HG02870 (cell line): ENCODE measurements around the gene SLC6A17.

ENCODE experiments used
- ATAC-seq: cut with Tn5 transposase; IDR thresholded peaks from one replicate; pipeline ENCODE4 v1.9.1; 2021; ENCODE audit warnings: mild to moderate bottlenecking, moderate library complexity; ENCODE audit not compliant: unreplicated experiment

SLC6A17 gene

DNA sequence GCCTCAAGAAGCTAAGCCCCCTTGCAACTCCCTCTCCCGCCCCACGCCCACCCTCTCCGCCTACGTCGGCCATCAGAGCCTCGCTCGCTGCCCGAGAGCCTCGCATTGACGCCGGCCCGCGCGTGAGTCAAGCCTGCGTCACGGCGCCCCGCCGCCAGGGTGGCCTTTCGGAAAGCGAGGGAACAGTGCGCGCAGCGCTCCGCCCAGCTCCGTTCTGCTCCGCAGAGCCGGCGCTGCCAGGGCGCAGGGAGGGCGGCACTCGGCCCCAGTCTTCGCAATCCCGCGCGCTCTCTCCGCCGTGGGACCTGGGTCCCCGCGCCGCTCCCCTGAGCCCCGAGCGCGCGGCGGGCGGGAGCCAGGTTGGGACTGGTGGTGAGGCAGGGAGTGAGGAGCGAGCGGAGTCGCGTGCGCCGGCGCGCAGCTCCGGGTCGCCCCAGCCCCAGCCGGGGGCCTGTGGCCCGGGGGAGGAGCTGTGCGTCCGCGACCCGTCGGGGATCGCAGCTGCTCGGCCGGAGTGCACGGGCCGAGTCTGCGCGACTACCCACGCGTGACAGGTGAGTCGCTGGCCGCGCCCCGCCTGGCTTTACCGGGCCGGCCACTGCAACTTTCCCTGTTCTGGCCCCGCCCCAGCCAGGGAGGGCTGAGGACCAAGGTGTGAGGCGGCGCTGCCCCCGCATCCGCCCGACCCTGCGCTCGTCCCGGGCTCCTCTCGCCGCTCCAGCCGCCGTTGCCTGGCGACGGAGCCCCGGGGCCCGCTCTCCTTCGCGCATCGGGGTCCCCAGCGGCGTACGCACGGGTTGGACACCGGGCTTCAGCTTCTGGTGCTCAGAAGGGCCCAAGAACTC lies at the start of gene SLC6A17:
Gene SLC6A17, plus strand, starts transcription at position 165 of the 845 bp plus-strand sequence. CDS start 16,436 bp downstream, outside the sequence.
- no peak for ATAC-seq

DNA sequence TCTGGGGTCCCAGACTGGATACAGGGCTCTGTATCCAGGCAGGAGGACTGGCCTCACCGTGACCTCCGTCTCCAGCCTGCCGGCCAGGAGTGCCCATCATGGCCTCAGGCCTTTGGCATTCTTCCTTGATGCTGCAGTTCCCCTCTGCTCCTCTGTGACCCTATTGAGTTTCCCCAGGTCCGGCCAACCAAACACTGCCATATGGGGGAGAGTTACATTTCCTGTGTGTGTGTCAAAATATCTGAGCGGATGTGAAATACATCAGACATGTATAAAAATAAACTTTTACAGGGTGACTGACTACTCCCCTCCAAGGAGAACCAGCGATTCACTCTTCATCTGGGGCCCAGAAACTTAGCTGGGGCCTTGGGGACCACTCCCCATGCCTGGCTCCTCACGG lies 48.2 kb upstream of the SLC6A17 start:
- ATAC-seq: no peak

DNA sequence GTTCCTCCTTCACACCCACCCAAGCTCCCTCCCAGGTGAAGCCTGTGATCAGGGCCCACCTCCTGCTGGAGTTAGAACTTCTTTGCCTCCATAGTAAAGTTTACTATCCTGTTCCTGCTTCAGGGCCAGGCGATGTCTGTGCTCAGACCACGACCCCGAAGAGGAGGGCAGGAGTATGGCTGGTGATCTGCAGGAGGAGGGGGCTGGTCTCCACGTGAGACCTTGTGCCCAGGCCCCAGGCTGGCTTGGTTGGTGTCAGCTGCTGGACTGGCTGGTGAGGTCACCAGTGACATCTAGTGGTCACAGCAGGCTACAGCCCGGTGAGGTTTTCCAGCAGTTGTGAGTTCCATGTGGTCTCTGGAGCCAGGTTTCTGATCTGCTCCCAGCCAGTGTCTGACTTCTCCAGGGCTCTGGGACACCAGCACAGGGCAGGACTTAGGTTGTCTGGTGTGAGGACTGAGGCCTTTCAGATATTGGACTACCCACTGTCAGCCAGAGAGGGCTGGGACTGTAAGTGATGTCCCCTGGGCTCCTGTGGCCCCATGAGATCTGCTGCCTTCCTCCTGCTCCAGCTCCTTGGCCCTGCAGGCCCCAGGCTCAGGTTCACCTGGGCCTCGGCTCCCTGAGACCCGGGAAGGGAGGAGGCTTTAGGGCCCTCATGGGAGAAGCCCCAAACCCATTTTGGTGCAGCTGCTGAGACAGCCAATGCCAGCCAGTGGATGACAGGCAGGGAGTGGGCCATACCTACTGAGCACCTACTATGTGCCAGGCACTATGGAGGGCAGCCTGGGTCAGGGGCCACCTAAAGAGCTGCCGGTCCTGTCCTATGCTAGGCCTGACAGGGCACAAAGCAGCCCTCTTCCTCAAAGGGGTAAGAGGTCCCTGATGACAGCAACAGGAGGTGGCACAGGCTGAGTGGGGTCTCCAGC lies 44.0 kb upstream of the SLC6A17 start:
- peak; percentile 57 for ATAC-seq

DNA sequence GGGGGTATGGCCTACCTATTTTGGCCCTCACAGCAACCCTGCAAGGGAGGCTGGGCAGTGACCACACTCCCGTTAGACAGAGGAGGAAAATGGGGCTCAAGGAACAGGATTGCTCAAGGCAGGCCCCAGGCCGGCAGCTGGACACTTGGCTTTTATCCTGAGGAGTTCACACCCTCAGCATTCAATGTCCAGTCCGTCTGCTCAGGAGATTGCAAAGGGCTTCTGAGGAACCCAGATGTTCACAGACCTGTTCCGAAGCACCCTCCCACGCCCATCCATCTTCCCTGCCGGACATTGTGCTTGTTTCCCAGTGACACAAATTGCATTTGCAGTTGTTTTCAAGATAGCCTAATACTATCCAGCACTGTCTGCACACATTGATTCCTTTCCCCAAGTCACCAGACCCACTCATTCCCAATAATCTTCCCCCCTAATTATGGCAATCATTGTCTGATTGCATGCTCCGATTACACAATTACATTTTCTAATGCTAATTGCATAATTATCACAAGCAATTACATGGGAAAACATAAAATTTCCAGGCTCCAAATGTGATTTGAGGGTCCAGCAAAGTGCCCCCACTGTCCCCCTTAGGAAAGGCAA lies 42.3 kb upstream of the SLC6A17 start:
- no peak for ATAC-seq

DNA sequence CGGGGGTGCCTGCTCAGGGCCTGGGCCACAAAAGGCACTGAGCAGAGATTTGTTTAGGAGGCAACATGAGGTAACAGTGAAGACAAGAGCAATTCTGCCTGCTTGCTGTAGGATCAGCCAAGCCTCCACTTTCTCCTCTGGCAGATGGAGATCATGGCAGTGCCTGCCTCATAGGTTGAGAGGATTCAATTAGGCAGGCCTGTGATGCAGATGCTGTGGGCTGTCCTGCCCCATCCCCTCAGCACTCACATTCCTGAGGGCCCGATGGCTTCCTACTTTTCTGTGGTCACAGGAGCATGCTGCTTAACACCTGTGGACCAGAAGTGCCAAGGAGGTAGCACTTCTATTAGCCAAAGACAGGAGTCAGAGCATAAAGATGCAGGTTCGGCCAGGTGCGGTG lies 39.2 kb upstream of the SLC6A17 start:
- no peak for ATAC-seq

DNA sequence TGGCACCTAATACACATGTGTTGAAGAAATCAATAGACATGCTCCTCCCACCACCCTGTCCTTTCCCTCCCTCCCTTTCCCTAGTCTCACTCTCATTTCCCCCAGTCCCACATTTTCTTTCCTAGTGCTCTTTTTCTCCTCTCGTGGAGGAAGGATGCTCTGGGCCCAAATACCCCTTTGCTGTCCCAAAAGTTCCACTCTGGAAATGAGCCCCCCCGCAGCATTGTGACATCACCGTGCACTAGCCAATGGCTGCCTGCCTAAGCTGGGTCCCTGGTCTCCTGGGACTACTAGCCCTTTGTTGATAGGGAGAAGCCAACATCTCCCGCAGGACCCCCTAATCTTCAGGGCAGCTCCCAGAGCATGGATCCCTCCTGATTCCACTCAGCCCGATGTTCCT lies 38.2 kb upstream of the SLC6A17 start, which contains the start of gene UBL4B:
Gene UBL4B, plus strand, starts transcription at position 301 of the 400 bp plus-strand sequence. Its CDS starts 92 bp downstream, at position 393.
- ATAC-seq: no peak

DNA sequence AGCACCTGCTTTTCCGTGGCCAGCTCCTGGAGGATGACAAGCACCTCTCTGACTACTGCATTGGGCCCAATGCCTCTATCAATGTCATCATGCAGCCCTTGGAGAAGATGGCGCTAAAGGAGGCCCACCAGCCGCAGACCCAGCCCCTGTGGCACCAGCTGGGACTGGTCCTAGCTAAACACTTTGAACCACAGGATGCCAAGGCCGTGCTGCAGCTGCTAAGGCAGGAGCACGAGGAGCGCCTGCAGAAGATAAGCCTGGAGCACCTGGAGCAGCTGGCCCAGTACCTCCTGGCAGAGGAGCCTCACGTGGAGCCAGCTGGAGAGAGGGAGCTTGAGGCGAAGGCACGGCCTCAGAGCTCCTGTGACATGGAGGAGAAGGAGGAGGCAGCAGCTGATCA lies 37.6 kb upstream of the SLC6A17 start:
- ATAC-seq: no peak

DNA sequence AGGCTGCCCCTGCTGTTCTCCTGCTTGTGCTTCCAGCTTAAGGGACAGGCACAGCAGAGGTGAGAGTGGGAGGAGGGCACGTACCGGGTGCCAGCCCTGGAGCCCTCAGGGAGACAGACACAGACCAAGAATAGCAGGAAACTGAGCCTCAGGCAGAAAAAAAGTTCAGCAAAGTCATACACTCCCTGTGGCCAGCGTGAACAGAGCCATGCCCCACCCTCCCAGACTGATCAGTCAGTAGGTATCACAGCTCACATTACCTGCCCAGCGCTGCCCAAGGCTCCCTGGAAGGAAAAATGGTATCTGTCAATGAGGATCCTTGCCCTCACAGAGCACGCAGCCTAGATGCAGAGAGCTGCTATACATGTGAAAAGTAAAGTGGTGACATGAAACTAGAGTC lies 36.7 kb upstream of the SLC6A17 start:
- no peak for ATAC-seq

DNA sequence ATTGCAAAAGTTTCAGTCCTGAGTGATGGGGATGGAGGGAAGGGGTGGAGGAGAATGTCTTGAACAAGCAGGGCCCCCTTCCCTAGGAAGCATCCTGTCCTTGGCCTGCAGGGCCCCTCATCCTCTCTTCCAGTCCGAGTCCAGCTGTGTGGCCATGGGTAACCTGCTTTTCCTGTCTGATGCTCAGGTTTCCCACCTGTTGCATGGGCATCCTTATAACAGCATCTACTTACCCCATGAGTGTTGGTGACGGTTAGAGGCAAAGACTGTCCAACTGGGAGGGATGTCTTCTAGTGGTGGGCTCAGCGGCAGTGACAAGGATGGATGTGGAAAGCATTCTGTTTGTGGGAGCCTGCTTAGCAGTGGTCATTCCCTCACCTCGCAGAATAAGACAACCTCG lies 36.1 kb upstream of the SLC6A17 start:
- ATAC-seq: no peak

DNA sequence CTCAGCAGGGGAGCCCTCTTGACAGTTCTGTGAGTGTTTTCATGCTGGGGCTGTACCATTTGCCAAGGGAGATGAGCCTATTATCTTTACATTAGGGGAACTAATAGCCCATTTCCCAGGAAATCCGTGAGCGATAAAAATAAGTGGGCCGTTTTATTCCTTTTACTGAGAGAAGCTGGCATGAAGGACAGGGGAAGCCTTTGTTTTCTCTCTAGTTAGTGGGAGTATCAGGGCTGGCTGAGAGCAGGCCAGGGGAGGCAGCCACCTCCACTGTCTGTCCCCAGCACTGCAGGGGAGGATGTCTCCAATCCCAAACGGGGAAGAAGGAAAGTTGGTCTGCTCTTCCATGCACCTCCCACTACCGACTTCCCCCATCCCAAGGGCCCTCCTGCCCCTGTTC lies 35.5 kb upstream of the SLC6A17 start:
- ATAC-seq: no peak

DNA sequence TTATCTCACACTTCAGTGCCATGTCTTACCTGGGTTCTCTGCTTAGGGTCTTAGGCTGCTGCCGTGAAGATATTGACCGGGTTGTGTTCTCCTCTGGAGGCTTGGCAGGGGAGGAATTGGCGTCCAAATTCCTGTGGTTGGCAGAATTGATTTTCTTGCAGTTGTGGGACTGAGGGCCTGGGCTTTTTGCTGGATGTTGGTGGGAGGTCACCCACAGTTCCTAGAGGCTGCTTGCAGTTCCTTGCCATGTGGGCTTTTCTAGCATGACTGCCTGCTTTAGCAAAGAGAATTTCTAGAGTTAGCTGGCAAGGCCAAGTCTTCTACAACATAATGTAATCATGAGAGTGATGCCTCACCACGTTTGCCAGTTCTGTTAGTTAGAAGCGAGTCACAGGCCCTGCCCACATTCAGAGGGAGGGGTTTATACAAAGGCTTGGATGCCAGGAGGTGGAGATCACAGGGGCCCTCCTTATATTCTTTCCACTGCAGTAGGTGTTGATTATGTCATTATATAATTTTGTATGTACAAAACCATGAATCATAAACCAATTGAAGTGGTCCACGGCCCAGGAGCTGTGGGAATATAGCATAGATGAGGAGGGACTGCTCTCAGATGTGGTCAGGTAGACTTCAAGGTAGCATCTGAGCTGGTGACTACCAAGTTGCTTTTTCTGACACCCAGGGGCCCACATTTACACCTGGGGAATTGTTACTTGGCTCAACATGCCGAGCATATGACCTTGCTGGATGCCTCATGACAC lies 31.5 kb upstream of the SLC6A17 start:
- ATAC-seq: no peak

DNA sequence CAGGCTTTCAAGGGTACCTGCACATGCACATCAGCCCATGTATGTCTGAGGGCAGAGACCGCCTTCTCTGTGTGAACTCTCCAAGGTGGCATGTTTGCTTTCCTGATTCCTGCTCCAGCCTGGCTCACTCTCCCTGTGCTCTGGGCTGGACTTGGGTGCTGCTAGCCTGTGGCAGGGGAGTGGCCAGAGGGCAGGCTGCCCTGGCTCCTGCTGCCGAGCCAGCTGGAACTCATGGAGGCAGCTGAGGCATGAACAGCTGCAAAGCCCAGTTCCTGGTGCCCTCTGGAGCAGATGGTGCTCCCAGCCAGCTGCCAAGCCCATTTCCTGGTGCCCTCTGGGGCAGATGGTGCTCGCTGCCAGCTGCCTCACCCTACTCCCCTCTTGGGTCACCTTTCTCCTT lies 30.5 kb upstream of the SLC6A17 start:
- no peak for ATAC-seq

DNA sequence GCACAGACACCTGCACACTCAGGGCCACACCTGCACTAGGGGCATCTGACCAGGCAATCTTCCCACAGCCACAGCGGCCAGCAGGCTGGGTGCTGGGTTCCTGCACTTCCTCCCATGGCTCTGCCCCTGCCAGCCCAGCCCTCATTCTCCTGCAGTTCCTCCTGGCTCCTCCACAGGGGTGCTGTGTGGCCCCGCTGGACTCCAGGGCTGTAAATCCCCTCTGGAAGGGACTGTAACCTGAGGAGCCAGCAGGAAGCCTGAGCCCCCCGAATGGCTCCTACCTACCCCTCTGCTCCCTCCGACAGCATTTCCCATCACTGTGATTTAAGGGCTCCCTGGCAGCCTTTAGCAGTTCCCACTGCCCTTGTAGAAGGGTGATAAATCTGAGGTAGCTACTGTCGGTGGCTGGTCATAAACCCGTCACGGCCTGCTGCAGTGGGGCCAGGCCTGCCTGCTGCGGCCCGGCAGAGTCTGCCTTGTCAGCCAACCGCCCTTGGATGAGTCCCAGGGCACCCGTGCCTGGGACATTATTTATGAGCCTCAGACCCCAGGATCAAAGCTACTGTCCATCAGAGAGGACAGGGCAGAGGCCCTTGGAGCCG lies 29.2 kb upstream of the SLC6A17 start:
- no peak for ATAC-seq

DNA sequence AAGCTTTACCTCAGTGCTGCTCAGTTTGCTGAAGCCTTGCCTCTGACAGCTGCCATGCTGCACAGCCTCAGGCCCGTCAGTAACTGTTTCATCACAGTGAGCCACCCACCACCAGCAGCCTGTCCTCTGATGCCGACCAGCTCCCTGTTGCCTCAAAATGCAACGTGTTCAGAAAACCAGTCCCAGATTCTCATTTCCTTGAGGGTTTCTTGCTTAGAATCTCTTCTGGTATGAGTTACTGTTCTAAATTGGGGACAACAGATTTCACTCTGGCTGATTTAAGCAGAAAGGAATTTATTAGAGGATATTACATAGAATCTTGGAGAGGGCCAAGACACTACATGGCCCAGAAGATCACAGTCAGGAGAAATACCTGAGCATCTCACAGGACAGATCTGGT lies 27.1 kb upstream of the SLC6A17 start:
- no peak for ATAC-seq

DNA sequence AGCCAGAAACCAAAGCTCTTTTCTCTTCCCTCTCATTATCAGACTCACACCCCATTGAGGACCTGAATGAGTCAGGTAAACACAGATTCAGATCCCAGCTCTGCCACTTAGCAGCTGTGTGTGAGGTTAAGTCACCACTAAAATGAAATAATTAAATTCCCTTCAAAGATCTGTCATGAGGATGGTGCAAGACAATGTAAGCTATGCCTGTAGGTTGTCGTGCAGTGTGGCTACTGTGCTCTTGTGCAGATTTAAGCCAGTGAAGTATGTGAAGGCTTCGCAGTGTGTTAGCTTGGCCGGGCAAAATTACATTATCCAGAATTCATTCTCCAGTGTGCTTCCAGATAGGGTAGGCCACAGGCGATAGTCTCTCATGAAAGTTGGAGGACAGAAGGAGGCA lies 24.5 kb upstream of the SLC6A17 start:
- no peak for ATAC-seq

DNA sequence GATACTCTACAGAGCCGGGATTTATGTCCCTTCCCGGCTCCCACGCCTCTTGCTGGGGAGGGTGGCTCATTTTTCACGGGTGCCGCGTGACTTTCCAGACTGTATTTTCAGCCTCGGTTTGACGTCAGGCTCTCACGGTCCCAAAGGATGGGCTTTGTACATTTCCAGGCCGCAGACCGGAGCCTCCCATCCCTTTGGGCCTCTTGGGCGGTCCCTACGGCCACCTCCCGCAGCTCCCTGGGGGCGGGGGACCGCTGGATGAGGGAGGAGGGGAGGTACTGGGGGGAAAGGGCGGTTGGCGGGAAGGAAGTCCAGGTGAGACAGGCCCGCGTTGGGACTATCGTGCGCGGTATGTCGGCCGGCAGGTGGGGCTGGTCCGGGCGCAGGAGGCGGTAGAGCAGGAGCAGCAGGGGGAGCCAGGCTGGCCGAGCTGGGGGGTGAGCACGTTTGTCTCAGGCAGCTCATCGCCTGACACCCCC lies 20.1 kb upstream of the SLC6A17 start:
- ATAC-seq: no peak

DNA sequence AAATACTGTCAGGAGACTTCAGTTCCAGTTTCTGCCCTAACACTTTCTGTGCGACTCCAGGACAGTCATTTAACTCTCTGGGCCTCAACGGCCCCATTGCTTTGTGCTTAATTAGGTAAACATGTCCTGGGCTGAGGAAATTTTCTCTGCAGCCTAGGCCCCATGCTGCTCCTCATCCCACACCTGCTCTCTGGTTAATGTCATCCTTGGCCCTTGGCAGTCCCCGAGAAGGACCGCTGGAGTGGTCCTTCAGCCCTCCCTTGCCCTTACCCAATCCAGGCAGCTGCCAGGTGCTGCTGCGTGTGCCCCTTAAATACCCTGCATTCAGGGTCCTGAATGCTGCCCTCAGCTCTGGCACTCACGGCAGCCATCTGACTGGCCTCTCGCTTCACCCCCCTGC lies 19.3 kb upstream of the SLC6A17 start:
- no peak for ATAC-seq

DNA sequence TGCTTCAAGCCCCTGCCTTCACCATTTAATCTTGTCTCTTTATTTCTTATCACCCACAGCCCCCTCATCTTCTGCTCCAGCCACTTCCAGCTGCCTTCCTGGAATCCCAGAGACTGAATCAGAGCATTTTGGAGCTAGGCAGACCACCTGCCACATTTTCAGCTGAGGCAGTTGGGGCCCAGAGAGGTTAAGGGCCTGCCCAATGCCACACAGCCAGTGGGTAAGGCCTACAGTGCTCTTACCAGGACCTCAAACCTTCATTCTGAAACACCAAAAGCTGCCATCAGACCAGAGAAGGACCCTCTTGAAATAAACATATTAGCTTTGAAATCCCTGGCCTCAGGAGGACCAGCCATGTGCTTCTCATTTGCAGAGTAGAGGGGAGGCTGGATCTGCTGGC lies 17.6 kb upstream of the SLC6A17 start:
- ATAC-seq: no peak

DNA sequence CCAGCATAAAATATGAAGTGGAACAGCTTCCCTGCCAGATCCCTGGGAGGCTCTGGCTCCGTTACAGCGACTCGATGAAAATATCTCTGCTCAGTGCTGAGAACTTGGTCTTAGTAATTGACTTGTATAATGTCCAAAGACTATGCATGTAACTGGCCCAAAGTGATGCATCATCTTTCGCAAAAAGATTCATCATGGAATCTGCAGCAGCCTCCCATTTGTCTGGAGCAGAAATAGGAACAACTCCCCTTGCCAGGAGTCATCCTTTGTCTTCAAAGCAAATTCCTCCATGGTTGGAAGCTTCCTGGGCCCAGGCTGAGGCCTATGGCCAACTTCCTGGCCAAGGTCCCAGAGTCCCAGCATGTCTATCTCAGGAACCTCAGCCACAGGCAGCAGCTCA lies 16.9 kb upstream of the SLC6A17 start:
- ATAC-seq: no peak

DNA sequence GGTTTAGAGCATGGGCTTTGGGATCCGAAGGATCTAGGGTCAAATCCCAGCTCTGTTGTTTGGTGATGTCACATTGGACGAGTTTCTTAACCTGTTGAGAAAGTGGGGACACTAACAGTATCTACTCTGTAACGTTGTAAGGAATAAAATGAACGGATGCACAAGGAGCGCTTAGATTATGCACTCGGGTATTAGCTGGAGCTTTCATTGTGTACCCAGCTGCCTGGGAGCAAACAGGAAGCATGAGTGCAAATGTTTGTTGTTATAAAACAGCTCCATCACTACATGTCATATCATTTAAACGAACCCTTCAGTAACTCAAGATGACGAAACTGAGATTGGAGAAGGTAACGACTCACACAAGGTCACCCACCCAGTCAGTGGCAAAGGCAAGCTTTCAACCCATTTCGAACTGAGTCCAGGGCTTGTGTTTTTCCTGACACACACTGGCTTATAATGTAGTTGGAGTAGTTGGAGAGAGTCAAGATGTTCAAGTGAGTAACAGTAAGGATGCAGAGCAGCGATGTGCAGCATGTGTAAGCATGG lies 16.2 kb upstream of the SLC6A17 start:
- ATAC-seq: no peak
